ENCODE results near the gene ASXL1.

DNA sequence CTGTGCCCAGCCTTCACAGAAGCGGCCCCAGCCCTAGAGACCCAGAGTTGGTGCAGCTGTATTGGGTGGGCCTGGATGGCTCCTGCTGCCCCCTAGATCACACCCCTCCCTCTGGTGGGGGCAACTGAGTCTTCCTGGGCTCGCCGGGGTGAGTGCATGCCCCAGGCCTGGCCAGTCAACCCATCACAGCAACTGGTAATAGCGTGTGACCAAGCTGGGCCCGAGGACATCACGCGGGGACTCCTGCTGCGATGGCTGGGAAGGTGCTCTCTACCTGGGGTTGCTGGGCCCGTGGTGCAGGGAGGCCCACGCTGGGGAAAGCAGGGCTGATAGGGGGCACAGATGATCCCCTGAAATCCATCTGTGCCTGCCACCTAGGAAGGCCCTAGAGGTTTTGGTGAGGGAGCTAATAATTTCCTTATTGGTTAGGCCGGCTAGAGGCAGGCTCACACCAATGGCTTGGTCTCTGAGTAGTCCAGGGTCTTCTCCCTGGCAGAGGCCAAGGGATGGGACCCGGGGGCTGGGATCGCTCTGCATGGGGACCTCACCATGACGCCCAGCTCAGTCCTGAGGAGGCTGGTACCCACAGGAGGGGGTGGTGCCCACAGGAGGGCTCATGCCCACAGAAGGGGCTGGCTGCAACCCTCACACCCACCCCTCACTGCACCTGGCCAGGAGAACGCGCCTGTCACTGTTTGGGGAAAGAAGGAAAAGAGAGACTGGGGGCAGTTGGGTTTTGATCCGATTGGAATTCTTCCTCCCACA, 103.9 kb downstream of the ASXL1 start:
- TF ChIP-seq POLR2A (IDR thresholded peaks at IDR 0.05; ENCODE audit: low read depth, low read length), result no peak
- no peak for TF ChIP-seq GABPA (IDR thresholded peaks at IDR 0.05; ENCODE audit: low read depth)
- no peak for TF ChIP-seq CTCF (IDR thresholded peaks at IDR 0.05 in 2 of 3, conservative IDR thresholded peaks at IDR 0.05 in 1 of 3; ENCODE audit: control insufficient read depth in 2 of 3, extremely low read depth in 1 of 3, insufficient read depth in 1 of 3, low read depth in 3 of 3, low read length in 3 of 3)
- TF ChIP-seq SREBF1 (IDR thresholded peaks at IDR 0.05; ENCODE audit: low read length), result no peak
- TF ChIP-seq CHD1 (IDR thresholded peaks at IDR 0.05; ENCODE audit: low read depth, low read length), result no peak
- no peak for TF ChIP-seq TCF3 (IDR thresholded peaks at IDR 0.05; ENCODE audit: borderline replicate concordance, insufficient read depth, low read depth, low read length)
- TF ChIP-seq IRF3 (IDR thresholded peaks at IDR 0.05), result no peak
- TF ChIP-seq TARDBP (IDR thresholded peaks at IDR 0.05; ENCODE audit: borderline replicate concordance), result no peak
